ENCODE results near the gene TEX261.
"Not testable (repeated sequence)": the region's sequence is repeated elsewhere in the genome, so short reads cannot be mapped to it uniquely, and the experiment has no call there.

GRCh38 chr2:70998885-70999284 lies 4.2 kb upstream of the TEX261 start:
- not testable (repeated sequence) for TF ChIP-seq CTCF (IDR thresholded peaks at IDR 0.05; ENCODE audit: borderline replicate concordance, extremely low read depth, low read length, poor library complexity, severe bottlenecking); EZH2 (IDR thresholded peaks at IDR 0.05; ENCODE audit: borderline replicate concordance, low read depth, low read length, severe bottlenecking)
